Stimulated activated CD8-positive, alpha-beta memory T cell treated with anti-CD3 and anti-CD28 coated beads, Interleukin-2, amount 100 ng/mL, for 1 hour (primary cell): ENCODE results near the gene PNPO.

Experiments used
- DNase-seq, 2 donors: peaks; one replicate each; pipeline ENCODE4 v3.0.0-alpha.2; 2020; ENCODE audit warnings: low read depth in 2 of 2

The PNPO gene

DNA sequence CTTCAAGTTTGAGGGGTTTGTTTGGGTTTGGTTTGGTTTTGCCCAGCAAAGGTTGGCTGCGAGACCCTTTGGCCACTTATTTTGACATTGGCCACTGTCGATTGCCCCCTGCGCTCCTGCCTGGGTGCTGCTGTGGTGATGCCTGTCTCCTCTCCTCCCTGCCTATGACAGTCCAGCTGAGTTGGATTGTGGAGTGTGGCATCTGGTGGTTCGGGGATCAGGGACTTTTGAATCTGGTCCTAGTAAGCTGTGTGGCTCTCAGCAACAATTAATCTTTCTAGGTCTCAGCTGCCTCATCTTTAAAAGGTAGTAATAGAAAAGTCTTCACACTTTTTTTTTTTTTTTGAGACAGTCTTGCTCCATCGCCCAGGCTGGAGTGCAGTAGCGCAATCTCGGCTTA lies 56.7 kb downstream of the PNPO start:
- DNase-seq = no peak
